Right renal cortex interstitium (tissue), 3 donors: Measurements from ENCODE around the gene CPSF4L. TPM values are rescaled to one million over a fixed set of nuclear protein-coding genes. Genes with fewer than 3 reads are reported as not detected.
"Not testable (repeated sequence)": the region's sequence is repeated elsewhere in the genome, so short reads cannot be mapped to it uniquely, and the experiment has no call there.

ENCODE experiments used
- DNase-seq, 3 donors: peaks; one replicate each; pipeline ENCODE4 v3.0.0-alpha.2; 2013; ENCODE audit warnings: low read depth in 3 of 3, low spot score in 2 of 3
- polyA plus RNA-seq, 3 donors: library from polyadenylated mRNA; unstranded; fragments of 120-200 nt; gene quantifications; one replicate each; pipeline ENCODE4 v1.2.1, GENCODE V29; 2013; ENCODE audit not compliant: insufficient read length in 3 of 3

The CPSF4L gene, protein sequence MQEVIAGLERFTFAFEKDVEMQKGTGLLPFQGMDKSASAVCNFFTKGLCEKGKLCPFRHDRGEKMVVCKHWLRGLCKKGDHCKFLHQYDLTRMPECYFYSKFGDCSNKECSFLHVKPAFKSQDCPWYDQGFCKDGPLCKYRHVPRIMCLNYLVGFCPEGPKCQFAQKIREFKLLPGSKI
- polyA plus RNA-seq: not detected

DNA sequence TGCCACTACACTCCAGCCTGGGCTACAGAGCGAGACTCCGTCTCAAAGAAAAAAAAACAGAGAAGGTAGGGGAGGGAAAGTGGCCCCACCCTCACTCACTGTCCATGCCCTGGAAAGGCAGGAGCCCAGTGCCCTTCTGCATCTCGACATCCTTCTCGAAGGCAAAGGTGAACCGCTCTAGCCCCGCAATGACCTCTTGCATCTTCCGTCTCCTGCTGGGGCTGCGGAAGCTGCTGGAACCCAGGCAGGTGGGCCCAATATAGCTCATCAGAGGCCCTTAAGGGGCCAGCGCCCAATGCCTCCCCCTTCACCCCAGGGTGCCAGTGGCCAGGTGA, at the start of gene CPSF4L:
Gene CPSF4L (minus strand): TSS at position 264 of the 335 bp plus-strand sequence. CDS start 62 bp downstream, at position 202.
- no peak for DNase-seq

DNA sequence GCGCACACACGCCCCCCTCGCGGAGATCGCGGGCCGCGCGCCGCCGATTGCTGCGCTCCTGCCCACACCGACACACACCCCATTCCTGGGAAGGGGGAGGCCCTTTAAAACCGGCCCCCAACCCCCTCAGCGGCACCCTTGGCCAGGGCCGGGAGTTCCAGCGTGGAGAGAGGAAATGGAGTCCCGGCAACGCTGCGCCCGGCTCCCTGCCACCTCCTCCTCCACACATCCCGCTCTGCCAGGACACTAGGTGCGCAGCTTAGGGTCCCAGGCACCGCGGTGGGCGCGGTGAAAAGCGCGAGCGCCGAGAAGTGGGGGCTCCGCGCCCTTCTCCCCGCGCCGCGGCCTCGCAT, 49.7 kb upstream of the CPSF4L start:
- DNase-seq: no peak

DNA sequence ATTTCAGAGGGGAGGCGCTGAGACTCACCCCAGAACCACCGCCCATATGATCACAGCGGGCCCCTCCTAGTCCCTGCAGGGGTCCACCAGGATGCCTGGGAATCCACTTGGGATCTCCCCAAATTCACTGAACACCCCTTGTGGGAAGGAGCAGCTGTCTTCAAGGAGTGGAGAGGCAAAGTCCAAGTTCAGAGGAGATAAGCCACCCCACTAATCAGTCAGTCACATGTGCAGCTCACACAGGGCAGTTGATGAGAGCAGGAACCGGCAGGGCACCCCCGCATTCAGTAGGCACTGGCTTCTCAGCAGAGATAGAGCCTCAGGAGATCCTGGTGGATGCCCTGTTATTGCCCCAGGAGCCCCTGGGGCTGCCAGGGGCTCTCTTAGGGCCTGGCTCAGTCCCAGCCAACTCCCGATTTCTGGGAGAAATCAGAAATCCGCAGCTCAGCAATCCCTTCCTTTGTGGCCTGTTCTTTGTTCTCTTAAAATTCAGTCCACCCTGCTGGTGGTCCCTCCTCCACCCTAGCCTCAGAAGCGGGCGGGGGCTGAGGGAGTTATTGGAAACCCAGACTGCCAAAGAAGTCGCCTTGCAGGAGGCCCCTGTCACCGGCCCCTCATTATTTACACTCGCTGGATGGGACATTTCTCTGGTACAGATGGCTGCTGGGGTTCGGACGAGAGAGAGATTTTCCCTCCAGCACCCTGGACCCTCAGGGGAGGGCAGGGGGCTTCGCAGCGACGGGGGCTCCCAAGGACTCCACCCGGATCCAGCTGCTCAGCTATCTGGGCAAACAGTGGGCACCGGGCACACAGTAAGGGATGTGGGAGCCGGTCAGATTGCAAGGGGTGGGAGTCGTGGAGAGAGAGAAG, 48.3 kb upstream of the CPSF4L start:
- DNase-seq: no peak

DNA sequence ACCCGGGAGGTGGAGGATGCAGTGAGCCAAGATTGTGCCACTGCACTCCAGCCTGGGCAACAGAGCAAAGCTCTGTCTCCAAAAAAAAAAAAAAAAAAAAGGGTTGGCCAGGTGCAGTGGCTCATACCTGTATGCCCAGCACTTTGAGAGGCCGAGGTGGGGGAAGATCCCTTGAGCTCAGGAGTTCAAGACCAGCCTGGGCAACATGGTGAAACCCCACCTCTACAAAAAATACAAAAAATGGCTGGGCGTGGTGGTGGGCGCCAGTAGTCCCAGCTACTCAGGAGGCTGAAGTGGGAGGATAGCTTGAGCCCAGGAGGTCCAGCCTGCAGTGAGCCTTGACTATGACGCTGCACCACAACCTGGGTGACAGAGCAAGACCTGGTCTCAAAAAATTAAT, 47.3 kb upstream of the CPSF4L start:
- DNase-seq: not testable (repeated sequence)

DNA sequence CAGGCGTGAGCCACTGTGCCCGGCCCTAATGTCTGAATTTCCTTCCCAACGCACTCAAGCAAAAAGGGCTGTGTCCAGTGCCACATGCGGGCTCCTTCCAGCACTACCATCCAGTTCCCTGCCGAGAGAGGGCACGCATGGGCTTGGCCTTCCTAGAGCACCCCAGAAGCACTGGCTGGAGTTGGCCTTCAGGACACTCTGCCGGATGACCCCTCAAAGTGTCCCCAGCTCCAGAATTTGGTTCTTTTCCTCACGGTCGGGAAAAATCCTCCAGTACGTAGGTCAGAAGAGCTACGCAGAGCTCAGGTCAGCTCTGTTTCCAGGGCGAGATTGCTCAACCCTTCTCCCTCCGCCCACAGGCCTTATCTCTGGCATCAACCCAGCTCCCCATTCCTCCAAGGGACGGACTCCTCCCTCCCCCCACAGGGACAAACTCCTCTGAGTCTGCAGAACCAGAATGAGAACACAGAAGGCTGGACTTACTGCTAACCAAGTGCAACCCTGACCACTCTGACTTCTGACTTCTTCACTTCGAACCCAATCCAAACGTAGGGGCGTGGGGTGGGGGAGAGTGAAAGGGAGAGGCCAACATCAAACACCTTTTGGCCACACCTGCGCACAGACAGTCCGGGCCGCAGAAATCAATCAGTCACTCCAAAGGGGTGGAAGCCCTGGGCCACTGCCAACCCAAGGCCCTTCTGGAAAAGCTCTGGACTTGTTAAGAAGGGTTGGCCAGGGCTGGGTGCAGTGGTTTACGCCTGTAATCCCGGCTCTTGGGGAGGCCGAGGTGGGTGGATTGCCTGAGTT, 46.5 kb upstream of the CPSF4L start:
- no peak for DNase-seq

DNA sequence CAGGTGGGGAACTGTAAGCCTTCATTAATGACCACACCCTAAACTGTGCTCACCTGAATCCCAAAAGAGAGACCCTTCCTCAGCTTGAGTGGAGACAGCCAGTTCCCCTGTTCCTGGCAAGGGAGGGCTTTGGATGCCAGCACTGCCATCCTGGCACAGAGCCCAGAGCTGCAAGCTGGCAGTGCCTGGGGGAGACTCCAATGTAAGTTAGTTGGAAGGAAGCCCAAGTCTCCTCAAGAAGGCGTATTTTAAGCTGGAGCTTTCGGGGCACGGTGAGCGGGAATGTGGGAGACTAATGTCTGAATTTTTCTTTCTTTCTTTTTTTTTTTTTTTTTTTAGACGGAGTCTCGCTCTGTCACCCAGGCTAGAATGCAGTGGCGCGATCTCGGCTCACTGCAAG, 45.5 kb upstream of the CPSF4L start:
- no peak for DNase-seq

DNA sequence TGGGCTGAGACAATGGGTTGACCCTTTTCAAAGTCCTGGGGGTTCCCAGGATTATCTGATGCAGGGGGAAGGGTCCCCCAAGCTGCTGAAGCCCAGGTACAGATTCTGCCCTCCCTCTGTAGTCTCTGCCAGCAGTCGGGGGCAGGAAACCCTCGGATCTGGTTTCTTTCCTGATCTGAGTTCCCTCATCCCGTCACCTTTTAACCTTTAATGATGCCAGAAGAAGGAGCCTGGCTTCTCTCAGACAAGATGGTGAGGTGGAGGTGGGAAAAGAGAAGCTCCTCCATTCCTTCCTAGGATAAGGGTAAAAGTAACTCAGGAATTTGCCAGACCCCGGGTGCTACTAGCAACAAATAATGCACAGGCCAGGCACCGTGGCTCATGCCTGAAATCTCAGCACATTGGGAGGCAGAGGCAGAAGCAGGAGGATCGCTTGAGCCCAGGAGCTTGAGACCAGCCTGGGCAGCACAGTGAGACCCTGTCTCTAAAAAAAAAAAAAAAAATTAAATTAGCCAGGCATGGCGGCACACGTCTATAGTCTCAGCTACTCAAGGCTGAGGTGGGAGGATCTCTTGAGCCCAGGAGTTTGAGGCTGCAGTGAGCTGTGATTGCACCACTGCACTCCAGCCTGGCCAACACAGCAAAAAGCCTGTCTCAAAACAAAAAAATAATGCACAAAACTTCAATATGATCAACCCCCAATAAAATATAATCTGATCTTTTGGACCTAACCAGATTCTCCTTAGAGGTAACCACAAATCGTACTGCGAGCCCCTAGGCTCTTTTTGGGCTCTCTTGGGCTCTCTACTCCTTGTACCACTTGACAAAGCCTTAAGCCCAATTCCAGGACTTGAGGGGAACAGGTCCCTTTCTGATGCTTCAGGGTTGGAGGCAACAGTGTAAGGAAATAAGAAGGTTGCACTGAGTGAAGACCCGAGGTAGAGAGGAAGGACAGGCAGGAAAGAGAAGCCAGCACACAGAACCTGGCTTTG, 44.5 kb upstream of the CPSF4L start:
- DNase-seq: no peak

DNA sequence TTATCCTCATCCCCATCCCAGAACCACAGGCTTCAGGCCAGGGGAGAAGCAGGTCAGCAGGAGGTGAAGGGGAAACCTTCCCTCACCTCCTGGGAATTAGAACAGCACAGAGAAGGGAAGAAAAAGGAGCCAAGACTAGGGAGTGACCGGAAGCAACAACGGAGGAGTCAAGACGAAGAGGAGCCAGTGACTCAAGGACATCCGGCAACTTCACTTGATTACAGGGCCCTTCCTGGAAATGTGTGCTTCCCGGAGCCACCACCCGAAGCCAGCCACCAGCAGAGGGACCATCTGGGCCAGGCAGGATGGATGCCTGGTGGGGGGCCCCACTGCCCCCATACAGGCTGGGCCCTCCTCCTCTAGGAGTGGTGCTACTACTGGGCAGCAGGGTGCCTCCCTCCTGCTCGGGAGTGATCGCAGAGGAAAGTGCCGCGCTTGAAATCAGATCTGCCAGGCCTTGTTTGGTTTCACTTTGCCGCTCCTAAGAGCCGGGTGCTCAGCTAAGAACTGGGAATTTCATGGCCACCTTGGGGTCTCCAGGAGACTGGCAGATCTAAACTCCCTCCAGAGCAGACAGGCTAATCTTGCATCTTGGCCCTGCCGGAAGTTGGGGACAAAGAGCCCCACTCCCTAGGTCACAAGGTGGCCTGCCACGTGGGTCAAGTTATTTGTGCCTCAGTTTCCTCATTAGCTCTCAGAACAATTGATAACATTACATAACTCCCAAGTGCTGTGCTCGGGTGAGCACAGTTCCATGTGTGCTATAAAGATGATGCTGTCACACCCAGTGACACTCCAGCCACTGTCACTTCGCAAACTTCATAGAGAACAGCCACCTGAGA, 43.5 kb upstream of the CPSF4L start:
- no peak for DNase-seq

DNA sequence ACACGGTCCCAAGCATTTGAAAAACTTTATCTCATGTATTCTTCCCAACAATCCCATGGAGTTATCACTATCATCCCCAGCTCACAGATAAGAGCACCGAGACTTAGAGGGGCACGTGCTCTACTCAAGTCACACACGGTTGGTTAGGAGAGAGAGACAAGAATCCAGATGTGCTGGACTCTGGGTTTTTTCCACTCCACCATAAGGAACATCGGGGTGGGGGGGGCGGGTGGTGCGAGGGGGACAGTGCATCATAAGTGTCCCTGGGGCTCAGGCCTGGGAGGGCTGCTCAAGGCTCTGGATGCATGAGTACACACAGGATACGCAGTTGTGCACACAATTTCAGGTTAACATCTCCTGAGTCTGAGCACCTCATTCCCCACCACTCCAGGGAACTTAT, 42.8 kb upstream of the CPSF4L start:
- no peak for DNase-seq

DNA sequence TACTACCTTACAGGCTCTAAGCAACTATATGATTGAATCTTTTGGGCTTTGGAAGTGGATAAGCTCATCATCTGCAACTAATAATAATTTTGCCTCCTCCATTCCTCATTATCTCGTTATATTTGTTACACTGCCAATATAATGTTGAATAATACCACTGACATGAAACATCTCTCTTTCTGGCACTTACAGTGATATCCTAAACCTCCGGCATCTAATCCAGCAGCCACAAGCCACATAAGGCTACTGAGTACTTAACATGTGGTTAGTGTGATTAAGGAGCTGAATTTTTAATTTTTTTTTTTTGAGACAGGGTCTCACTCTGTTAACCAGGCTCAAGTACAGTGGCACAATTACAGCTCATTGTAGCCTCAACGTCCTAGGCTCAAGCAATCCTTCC, 40.5 kb upstream of the CPSF4L start:
- DNase-seq: no peak

DNA sequence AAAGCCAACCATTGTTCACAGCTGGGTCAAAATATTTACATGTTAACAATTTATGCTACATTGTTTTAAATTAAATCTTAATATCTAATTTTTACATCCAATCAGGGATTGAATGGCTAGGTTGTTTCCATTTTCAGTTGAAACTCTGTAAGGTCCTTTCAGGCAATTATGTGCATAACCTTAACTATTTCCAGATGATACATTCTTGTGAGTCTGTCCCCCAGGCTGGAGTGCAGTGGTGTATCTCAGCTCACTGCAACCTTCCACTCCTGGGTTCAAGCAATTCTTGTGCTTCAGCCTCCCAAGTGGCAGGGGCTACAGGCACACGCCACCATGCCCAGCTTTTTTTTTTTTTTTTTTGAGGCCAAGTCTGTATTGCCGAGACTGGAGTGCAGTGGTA, 39.7 kb upstream of the CPSF4L start:
- DNase-seq: no peak

DNA sequence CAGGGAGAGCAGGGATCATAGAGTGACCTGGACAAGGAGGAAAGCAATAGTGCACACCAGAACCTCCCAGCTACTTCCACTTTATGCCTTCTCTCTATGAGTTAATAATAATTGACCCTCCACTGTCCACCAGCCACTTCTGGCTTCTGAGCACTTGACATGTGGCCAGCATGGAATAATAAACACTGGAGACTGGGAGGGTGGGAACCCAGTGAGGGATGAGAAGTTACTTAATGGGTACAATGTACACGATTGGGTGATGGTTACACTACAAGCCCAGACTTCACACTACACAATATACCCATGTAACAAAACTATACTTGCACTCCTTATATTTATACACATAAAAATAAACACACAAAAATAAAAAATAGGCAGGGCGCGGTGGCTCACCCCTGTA, 38.7 kb upstream of the CPSF4L start:
- no peak for DNase-seq

DNA sequence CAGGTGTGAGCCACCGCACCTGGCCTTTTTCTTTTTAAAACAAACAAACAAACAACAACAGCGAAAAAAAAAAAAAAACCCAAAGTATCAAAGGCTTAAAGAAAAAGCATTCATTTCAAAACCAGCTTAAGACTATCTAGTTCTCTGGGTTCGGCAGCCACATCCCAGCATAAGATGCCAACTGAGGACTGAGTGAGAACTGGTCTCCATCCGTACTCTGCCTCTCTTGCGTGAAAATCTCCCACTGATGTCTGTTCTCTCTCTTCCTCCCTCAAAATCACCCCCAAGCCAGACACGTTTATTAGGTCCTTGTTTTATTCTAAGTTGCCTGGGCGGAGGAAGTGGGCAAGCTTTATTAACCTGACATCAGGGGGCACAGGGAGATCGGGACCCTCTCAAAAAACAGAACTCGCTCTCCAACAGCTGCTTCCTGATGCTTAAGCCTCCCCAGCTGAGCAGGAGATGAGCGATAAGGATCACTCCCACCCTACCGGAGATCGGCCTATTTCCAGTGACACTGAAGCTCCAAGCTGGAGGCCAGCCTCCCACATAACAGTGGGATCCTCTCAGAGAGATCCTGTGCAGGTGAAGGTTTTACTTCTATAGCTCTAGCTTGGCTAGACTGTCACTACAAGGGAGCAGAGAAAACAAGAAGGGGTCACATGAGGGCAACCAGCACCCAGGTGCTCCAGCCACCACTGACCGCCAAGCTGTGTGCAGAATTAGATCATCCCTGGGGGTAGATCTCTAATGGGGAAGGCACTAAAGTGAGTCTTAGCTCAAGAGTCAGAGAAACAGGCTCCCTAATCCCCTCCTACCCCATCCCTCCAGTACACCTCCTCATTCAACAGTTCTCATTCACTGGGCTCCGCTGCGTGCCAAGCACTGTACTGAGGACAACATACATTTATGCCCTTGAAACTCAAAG, 36.5 kb upstream of the CPSF4L start:
- no peak for DNase-seq

DNA sequence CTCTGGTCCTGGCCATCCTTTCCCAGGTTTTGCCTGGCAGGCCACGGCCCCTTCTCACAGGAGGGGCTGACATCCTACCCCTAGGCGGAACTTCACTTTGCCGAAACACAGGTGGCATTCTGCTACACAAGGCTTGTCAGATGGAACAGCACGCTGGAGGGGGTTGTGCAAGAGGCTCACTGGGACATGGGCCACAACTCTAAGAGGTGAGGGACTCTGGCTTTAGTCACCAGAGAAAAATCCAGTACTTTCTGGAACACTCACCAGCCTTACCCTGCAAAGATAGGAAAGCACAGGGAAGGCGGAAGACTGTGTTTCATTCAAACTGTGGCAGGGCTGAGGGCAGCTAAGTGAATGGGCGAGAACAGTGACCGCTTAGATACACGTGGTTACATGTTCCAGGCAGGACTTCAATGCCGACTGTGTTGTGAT, 31.8 kb upstream of the CPSF4L start:
- DNase-seq: no peak

DNA sequence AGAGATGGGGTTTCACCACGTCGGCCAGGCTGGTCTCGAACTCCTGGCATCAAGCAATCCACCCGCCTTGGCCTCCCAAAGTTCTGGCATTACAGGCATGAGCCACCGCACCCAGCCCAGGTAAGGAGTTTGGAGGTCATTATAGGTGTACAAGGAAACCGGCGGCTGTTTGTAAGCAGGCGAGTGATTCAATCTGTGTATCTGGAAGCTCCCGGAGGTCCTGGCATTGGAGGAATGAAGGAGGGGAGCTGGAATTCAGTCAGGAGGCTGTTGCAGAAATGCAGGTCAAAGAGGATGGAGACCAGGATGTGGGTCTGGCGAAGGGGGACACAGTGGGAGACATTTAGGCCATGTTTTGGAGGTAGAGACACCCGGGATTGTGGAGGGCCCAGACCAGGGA, 31.4 kb upstream of the CPSF4L start:
- DNase-seq: no peak

DNA sequence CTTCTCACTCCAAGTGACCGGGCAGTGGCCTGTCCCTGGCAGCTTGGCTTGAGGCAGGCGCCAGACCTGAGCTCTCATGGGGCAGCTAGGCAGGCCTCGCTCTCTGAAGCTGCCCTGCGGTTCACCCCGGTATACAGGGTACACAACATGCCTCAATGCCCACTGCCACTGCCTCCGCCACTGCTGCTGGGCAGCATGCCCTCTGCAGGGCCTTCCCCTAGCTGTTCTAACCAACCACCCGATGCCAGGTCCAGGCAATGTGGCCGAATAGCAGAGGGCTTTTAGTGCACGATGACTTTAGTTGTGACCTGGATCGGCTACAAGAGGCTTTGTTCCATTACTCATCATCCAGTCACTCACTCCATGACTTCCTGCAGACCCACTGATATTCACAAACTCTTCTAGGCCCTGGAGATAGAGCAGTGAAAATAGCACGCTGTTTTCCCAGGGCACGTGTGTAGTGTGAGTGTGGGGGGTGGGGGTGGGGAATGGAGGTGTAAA, 30.4 kb upstream of the CPSF4L start:
- no peak for DNase-seq

DNA sequence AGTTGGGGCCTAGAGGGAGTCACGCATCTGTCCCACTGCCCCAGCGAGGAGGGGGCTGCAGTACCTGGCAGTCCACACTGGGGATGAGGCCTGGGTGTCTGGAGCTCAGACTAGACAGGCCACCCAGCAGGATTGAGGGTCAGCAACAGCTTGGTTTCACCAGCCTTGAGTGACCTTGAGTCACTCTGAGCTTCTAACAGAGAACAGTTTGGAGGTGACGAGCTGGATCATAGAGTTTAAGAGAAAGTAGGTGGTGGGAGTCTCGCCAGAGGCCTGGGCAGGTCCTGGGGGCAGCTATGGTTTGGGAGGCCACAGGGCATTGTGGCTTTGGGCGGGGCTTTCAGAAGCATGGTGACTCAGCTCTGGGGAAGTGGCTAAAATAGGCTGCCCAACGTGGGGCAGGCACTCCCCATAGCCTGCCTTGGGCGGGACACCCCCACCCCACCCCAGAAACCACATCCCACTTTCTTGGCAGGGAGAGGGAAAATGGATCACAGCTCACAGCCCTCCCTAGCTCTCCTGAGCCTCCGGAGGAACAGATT, 29.7 kb upstream of the CPSF4L start:
- no peak for DNase-seq
